COLO829 (cell line): ENCODE measurements around the gene ALG12.

Experiments used
- DNase-seq: peaks from one replicate; pipeline ENCODE4 v3.0.0; 2012; ENCODE audit warnings: low spot score

Gene ALG12

DNA sequence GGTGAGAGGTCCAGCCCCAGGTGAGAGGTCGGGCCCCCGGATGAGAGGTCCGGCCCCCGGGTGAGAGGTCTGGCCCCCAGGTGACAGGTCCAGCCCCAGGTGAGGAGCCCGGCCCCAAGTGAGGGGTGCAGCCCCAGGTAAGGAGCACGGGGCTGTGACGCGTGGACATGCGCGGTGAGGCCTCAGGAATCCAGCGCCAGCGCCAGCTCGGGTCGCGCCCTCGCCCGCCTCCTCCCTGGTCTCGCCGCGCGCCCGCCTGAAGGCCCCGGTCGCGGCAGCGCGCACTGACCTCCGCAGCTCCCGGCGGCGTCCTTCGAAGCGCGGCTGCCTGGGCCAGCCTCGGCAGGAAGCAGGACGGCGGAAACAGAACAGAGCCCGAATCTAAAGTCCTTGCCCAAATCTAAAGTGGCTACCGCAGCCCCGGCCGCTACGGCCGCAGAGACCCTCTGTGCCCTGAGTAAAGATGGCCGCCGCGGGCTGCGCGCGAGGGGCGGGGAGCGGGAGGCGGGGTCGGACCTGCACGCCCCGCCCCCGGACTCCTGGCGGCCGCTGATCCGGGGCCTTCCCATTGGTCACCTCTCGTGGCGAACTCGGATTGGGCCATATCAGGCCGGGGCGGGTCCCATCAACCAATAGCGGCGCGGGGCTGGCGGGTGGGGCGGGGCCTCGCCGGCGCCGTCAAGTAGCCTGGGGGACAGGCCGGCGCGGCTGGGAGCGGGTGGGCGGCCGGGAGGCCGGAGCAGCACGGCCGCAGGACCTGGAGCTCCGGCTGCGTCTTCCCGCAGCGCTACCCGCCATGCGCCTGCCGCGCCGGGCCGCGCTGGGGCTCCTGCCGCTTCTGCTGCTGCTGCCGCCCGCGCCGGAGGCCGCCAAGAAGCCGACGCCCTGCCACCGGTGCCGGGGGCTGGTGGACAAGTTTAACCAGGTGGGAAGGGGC is at the start of gene ALG12, which contains the start of gene CRELD2:
Gene ALG12, minus strand, starts transcription at position 465 of the 937 bp plus-strand sequence. CDS start 4,673 bp downstream, outside the sequence.
Gene CRELD2, plus strand, starts transcription at position 661 of the 937 bp plus-strand sequence. Its CDS starts 136 bp downstream, at position 797.
- DNase-seq: peak; percentile 97

DNA sequence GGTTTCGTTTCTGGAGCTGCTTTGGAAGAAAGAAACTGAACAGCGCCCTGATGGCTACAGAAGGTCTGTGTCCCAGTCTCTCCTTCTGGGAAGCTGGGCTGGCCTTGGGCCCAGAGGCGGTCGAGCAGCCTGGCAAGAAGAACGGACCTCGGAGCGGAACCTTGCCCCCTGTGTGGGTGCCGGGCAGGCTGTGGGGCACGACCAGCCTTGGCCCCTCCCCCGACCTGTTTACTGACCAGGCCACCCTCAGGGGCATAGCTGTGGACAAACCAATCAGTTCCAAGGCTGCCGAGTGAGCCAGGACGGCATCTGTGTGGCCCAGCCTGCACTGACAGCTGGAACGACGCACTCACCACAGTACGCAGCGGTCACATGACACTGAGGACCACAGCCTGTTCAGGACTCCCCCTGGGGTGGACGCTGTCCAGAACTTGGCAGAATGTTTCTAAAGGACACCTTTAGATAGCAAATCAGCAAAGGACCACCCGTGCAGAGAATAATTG is 49.5 kb upstream of the ALG12 start:
- no peak for DNase-seq

DNA sequence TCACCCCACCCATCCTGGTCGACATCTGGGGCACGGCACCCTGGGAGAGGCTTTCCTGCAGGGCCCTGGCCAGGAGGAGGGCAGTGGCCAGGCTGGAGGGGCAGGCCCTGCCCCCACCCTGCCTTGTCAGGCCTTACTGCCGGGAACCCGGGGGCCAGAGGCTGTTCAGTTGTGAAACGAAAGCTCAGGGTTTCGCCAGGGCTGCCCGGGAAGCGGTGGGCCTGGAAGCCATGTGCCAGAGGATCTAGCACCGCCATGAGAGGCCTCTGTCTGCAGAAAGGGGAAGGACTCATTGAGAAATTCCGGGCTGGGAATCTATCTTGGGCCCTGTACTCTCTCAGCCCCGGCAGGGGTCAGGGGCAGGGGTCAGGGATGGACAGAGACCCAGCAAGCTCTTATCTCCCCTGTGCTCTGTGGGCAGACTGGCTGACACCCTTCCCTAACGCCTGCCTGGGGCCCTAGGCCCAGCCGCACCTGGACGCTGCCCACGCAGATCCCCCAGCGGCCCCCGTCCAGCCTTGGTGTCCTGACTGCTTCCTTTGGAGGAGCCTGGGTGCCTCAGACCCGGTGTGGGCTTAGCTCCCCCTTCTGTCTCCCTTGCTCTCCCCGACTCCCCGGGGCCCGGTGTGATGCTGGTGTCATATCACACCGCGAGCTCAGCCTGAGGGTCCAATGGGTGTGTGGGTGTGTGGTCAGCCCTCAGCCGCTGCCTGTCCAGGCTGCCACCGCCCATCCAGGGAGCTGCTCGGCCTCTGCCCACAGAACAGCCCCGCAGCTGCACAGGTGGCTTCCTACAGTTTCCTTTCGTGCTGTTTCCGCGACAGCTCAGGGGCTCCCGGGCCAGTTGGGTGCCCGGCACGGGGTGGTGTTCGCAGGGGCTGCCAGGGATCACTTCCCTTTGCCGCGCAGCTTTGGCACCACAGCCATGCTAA is 48.8 kb upstream of the ALG12 start:
- DNase-seq: no peak

DNA sequence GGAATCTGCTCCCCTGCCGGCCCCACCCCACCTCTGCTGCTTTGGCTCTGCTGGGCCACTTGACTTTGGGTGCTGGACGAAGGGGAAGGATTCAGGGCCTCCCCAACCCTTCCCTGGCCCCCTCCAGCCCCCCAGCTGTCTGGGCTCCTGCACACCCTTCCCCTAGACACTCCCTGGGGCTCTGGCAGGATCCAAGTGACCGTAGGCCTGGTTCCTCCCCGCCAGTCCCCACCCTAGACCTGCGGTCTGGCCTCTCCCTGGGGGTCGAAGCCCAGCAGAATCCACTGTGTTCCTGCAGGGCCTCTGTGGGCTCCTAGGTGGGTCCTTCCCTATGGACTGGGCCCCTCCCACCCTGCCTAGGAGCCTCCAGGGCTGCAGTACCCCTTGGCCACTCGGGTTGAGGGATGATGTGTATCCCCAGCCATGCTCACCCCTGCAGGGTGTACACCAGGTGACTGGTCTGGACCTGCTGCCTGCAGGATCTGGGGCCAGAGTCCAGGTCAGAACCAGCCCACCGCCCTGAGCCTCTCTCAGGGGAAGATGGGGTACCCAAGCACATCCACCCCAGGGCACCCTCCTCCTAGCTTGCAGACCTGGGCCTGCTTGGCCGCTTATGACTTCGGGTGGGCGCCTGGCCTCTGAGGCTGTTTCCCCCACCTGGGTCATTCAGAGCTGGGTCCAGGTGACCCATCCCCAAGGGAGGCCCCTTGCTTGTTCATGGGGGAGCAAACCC is 48.0 kb upstream of the ALG12 start:
- DNase-seq: no peak

DNA sequence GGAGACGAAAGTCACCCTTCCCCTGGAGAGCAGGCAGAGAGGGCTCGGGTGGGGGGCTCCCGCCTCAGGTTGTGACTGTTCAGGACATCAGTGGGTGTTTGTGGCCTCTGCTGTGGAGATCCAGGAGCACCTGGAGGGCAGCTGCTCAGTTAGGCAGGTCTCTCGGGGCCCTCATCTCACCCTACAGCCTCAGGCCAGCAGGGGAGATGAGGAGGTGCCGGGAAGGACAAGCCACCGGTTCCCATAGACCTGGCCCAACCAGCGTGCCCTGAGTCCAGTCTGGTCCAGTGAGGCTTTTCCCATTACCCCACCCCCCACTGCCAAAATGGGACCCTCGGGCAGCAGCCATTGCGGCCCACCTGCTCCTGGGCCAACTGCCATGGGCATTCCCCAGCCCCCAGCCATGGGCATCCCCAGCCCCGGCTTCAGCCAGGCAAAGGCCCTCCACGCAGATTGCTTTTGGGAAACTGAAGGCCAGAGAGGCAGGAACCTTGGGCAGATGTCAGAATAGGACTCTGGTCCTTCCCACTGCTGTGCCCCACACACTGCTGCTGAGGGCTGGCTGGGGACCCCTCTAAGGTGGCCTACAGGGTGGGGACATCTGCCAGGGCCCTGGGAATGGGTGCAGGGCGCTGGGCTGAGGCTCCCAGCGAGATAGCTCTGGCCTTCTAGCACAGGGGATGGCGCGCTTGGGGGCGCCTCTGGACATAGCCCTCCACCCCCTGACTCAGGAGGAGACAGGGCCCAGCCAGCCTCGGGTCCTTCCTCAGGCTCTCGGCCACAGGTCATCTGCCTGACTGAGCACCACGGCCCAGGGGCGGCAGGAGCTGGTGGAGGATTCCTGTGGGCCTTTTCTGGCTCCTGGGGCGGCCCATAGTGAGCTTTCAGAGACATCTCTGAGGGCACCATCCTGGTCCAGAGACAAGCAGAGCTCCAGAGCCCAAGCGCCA is 47.1 kb upstream of the ALG12 start:
- no peak for DNase-seq

DNA sequence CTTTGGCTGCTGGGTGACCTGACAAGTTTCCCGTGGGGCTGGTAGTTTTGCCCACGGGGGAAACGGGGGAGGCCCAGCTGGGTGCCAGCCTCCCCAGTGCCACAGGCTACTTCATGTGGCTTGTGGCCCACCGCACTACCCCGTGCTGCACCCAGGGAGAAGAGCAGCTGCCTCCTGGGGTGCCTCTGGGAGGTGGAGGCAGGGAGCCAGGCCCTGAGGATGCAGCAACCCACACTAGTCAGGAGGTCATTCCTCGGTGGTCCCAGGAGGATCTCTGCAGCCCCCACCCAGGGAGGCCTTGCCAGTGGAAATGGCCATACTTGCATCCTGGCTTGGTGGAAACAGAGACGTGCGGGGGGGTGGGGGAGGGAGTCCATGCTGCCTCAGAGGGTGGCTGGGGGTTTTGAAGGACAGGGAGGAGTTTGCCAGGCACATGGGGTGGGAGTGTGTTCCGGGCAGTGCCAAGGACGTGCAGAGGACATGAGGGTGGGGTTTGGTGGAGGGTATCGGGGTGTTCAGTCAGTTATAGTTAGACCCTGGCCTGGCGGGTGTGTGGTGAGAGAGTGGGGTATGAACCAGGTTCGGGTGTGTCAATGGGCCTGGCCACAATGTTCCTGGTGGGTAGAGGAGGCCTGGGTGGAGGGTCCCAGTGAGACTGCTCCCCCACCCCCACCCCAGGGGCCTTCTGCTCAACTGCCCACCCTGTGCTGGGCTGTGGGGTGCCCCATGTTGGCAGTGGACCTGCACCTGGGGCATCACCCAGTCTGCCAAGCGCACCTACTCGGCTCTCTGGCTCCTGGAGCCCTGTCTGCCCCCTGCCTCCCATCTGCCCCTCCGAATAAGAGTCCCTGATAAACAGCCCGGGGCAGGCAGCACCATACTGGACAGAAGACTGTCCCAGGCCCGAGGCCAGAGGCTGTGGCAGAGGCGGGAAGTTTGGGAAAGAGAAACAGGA is 46.2 kb upstream of the ALG12 start:
- DNase-seq: no peak

DNA sequence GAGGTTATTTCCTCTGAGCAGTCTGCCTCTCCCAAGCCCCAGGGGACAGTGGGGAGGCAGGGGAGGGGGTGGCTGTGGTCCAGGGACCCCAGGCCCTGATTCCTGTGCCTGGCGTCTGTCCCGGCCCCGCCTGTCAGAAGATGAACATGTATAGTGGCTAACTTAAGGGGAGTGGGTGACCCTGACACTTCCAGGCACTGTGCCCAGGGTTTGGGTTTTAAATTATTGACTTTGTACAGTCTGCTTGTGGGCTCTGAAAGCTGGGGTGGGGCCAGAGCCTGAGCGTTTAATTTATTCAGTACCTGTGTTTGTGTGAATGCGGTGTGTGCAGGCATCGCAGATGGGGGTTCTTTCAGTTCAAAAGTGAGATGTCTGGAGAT is 45.4 kb upstream of the ALG12 start:
- no peak for DNase-seq

DNA sequence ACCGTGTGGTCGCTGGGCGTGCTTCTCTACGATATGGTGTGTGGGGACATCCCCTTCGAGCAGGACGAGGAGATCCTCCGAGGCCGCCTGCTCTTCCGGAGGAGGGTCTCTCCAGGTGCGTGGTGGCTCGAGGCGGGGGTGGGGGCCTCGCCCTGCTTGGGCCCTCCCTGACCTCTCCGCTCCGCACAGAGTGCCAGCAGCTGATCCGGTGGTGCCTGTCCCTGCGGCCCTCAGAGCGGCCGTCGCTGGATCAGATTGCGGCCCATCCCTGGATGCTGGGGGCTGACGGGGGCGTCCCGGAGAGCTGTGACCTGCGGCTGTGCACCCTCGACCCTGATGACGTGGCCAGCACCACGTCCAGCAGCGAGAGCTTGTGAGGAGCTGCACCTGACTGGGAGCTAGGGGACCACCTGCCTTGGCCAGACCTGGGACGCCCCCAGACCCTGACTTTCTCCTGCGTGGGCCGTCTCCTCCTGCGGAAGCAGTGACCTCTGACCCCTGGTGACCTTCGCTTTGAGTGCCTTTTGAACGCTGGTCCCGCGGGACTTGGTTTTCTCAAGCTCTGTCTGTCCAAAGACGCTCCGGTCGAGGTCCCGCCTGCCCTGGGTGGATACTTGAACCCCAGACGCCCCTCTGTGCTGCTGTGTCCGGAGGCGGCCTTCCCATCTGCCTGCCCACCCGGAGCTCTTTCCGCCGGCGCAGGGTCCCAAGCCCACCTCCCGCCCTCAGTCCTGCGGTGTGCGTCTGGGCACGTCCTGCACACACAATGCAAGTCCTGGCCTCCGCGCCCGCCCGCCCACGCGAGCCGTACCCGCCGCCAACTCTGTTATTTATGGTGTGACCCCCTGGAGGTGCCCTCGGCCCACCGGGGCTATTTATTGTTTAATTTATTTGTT is 44.8 kb upstream of the ALG12 start:
- no peak for DNase-seq

DNA sequence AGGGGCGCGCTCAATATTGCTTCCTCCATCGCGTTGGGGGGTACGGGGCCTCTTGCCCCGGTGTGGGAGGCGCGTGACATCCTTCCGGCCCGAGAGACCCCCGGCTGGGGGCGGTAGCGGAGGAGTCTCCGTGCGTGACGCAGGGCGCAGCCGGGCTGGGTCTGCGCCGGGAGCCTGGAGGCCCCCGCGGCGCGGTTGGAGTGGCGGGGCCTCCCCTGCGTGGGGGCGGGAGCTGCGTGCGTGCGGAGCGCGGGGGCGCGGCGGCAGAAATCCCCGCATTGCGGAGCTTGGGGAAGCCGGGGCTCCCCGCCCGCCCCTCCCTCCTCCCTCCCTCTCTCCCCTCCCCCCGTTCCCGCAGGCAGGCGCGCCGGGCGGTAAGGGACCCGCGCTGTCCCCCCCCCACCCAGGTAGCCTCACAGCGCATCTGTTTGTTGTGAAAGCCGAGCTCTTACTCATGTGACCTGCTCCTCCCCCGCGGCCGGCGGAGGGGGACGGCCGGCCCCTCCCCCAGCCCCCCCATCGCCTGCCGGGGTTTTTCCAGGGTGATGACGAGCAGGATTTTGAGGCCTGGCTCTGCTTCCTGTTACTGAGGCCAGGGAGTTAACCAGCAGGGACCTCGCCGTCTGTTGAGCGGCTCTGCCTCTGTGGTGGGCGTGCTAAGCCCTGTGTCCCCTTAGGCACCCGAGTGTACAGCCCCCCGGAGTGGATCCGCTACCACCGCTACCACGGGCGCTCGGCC is 43.9 kb upstream of the ALG12 start:
- DNase-seq: peak; percentile 76

DNA sequence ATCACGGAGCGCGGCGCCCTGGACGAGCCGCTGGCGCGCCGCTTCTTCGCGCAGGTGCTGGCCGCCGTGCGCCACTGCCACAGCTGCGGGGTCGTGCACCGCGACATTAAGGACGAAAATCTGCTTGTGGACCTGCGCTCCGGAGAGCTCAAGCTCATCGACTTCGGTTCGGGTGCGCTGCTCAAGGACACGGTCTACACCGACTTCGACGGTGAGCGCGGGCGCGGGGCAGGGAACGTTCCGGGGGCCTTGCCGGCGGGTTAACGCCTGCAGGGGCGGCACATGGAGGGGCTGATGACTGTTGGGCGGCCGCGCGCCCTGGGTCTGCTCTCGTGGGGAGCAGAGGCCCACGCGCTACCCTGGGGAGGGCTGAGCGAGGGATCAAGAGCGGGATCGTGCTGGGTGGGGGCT is 43.4 kb upstream of the ALG12 start:
- no peak for DNase-seq

DNA sequence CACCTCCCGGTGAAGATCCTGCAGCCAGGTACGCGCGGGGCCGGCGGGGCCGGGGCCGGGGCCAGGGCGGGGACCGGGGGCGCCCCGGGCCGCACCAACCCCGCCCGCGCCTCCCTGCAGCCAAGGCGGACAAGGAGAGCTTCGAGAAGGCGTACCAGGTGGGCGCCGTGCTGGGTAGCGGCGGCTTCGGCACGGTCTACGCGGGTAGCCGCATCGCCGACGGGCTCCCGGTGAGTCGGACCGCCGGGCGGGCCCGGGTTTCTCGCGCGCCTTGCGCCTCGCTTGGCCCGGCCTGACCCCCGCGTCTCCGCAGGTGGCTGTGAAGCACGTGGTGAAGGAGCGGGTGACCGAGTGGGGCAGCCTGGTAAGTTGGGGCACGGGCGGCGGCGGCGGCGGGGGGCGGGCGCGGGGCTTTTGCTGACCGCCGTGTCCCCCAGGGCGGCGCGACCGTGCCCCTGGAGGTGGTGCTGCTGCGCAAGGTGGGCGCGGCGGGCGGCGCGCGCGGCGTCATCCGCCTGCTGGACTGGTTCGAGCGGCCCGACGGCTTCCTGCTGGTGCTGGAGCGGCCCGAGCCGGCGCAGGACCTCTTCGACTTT is 42.9 kb upstream of the ALG12 start:
- no peak for DNase-seq

DNA sequence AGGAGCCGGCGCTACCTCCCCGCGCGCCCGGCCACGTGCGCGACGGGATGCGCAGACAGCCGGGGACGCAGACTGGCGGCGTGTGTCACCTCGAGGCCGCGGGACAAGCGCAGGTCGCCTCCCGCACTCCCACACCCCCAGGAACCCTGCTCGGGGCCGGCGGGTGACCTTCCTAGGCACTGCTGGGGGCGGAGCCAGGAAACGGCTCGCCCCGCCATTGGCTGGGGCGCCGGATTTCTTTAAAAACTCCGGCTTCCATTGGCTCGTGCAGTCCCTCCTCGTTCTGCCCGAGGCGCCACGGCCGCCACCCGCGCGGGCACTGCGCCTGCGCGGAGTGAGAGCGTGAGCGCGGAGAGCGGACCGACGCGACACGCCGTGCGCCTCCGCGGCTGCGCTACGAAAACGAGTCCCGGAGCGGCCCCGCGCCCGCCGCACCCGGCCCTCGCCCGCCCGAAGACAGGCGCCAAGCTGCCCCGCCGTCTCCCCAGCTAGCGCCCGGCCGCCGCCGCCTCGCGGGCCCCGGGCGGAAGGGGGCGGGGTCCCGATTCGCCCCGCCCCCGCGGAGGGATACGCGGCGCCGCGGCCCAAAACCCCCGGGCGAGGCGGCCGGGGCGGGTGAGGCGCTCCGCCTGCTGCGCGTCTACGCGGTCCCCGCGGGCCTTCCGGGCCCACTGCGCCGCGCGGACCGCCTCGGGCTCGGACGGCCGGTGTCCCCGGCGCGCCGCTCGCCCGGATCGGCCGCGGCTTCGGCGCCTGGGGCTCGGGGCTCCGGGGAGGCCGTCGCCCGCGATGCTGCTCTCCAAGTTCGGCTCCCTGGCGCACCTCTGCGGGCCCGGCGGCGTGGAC is 42.1 kb upstream of the ALG12 start, which contains the start of gene PIM3:
Gene PIM3, plus strand, starts transcription at position 614 of the 846 bp plus-strand sequence. Its CDS starts 176 bp downstream, at position 790.
- peak; percentile 98 for DNase-seq

DNA sequence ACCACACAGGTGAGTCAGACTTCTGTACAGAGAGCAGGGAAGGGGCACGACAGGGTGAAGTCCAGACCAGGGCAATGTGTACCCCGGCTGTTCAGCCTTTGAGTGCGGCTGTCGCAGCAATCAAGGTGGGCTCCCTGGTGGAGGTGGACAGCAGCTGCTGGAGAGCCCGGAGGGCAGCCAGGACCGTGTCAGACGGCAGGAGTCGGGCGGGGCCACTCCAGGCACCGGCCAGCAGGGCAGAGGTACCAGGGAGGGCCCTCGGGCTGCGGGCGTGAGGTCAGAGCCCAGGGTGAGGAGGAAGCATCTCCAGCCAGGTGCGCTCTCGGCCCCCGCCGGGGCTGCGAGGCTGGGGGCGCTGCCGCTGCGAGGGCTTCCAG is 41.5 kb upstream of the ALG12 start:
- DNase-seq: no peak

DNA sequence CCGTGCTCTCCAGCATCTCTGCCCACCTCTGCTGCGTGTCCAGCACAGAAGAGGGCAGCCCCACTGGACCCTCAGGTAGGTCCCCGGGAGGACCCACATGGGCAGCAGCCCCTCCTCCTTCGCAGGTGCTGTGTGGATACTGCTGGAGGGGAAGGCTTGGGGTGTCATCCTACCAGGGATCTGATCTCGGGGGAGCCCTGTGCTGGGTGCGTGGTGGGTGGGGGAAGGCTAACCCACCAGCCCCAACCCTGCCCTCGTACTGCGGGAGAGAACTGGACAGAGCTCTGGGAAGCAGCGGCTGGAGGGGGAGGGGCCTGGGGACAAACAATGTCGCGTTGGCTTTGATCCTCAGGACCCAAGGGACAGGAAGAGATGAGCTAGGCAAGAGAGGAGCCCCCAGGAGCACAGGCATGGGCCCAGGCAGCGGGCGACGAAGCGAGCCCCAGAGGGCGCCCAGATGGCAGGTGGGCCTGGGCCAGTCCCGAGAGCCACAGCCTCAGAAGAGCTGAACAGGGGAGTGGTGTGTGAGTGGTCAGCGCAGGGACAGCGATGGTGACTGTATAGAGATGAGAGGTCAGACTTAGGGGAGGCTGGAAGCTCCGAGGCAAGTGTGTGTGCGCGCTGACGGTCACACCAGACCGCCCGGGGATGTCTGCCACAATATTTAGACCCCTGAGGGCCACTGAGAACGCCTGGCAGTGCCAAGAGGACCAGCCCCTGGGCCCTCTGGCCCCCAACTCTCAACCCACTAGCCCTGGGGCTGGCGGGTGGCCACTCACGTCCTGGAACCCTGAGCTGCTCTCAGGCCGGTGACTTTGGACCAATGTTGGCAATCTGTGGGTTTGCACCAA is 40.9 kb upstream of the ALG12 start:
- DNase-seq: no peak

DNA sequence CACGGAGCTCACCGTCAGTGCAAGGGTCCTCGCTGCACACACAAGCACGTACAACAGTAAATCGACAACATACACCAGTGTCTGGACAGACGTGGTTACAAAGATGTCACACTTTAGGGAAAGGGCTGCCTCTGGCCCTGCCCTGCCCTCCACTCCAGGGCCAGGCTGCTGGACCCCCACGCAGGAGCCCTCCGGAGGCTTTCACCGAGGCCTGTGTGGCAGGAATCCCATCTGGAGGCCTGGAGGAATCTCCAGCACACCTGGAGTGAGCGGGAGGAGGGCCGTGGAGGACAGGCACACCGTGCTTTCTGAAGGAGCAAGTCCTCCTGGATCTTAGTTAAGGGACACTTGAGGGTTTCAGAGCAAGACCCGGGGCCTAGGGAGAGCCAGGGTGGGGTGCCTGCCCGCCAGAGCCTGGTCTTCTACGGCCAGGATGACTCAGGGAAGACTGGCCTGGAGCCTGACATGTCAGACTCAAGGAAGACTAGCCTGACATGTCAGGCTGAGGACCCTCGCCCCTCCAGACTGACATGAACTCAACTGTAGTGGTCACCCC is 40.2 kb upstream of the ALG12 start:
- no peak for DNase-seq
